ENCODE measurements around the gene CACNG5. TPM values are rescaled to one million over a fixed set of nuclear protein-coding genes. Genes with fewer than 3 reads are reported as not detected.

The CACNG5 gene
- total RNA-seq, 3 donors from 2014 or later (not counting 1 experiment from before 2014, with no cell fraction given), result not detected

DNA sequence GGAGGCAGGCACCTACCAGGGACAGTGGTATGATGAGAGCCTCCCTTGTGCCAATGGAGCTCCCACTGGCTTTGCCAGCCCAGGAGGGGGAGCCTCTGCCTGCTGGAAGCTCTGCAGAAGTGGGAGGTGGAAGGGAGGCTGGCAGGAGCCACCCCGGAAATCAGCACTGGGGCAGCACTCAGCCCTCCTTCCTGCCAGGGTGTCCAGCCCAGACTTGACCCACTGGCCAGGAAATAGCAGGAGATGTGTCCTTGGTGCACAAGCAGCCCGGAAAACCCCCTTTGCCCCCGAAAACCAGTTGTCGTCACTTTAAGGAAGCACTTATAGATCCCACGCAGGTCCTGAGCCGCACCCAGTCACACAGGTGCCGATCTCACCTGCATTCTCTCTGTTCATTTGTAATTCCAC lies 80.3 kb downstream of the CACNG5 start:
- Mint-ChIP-seq H3K4me3 (no peak overlapping the region), H3K27ac (no peak overlapping the region), H3K9me3 (no peaks in the 10 kb centered on the region), H3K4me1 (no peaks in the 10 kb centered on the region), H3K27me3 (ENCODE audit: low read depth in 2 of 2) (peaks cover 20 to 27% of the 10 kb centered on the region in 2 donors), H3K36me3 (no peaks in the 10 kb centered on the region)
- Histone ChIP-seq H3K4me3 (ENCODE audit: low read length) (no peak overlapping the region), H3K9me3 (ENCODE audit: control insufficient read depth, insufficient read depth, low read length) (no peaks in the 10 kb centered on the region), H3K4me1 (ENCODE audit: control insufficient read depth, insufficient read depth, low read length) (no peaks in the 10 kb centered on the region), H3K36me3 (ENCODE audit: control insufficient read depth, insufficient read depth, low read length) (no peaks in the 10 kb centered on the region), H3K27ac (ENCODE audit: low read length) (no peak overlapping the region), H3K27me3 (ENCODE audit: control insufficient read depth, insufficient read depth, low read length) (no peaks in the 10 kb centered on the region)
- no peak for ATAC-seq
- WGBS (ENCODE audit: insufficient coverage), result 80% methylated on average over 7 of the region's 7 CpGs
- DNase-seq, result no peak
- TF ChIP-seq, protein P1, sequence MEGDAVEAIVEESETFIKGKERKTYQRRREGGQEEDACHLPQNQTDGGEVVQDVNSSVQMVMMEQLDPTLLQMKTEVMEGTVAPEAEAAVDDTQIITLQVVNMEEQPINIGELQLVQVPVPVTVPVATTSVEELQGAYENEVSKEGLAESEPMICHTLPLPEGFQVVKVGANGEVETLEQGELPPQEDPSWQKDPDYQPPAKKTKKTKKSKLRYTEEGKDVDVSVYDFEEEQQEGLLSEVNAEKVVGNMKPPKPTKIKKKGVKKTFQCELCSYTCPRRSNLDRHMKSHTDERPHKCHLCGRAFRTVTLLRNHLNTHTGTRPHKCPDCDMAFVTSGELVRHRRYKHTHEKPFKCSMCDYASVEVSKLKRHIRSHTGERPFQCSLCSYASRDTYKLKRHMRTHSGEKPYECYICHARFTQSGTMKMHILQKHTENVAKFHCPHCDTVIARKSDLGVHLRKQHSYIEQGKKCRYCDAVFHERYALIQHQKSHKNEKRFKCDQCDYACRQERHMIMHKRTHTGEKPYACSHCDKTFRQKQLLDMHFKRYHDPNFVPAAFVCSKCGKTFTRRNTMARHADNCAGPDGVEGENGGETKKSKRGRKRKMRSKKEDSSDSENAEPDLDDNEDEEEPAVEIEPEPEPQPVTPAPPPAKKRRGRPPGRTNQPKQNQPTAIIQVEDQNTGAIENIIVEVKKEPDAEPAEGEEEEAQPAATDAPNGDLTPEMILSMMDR (IDR thresholded peaks at IDR 0.05), result no peak
- intact Hi-C loops (cut with micrococcal nuclease), result no loop called here

DNA sequence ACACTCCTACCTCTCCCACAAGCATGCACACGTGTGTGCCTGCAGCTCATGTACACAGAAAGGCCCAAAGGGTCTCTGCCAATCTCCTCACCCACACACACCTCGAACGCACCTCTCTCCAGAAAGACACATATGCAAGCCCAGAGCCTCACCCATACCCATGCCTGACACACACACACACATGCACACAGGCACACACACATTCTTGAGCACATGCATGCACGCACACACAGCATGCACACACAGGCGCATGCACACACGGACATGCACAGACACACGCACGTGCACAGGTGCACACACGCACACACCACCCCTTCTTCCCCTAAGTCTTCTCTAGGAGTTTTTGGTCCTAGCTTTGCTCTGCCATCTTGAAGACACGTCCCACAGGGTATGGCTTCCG lies 80.9 kb downstream of the CACNG5 start:
- DNase-seq (no peak), ATAC-seq (no peak)
- Mint-ChIP-seq H3K9me3 (no peaks in the 10 kb centered on the region), H3K4me3 (no peak overlapping the region), H3K36me3 (no peaks in the 10 kb centered on the region), H3K27me3 (ENCODE audit: low read depth in 2 of 2) (peaks cover 25 to 32% of the 10 kb centered on the region in 2 donors), H3K27ac (no peak overlapping the region), H3K4me1 (no peaks in the 10 kb centered on the region)
- Histone ChIP-seq H3K36me3 (ENCODE audit: control insufficient read depth, insufficient read depth, low read length) (no peaks in the 10 kb centered on the region), H3K4me3 (ENCODE audit: low read length) (no peak overlapping the region), H3K27ac (ENCODE audit: low read length) (no peak overlapping the region), H3K27me3 (ENCODE audit: control insufficient read depth, insufficient read depth, low read length) (no peaks in the 10 kb centered on the region), H3K4me1 (ENCODE audit: control insufficient read depth, insufficient read depth, low read length) (no peaks in the 10 kb centered on the region), H3K9me3 (ENCODE audit: control insufficient read depth, insufficient read depth, low read length) (no peaks in the 10 kb centered on the region)
- 91% methylated on average over 11 of the region's 11 CpGs for WGBS (ENCODE audit: insufficient coverage)
- intact Hi-C loops (cut with micrococcal nuclease), result no loop called here
- TF ChIP-seq, protein P1 (IDR thresholded peaks at IDR 0.05), result no peak

DNA sequence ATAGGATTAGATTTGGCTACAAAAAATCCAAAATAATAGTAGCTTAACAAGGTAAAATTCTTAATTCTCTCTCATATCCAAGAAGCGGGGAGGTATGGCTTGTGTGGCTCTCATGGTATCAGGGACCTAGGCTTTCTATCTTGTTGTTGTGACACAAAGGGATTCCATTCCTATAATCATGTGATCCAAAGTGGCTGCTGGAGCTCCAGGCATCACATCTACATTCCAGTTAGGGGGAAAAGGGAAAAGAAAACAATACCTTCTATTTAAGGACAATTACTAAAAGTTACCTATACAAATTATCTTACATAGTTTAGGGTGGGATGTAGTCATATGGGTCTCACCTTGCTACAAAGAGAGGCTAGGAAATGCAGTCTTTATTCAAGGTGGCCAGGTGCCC lies 82.0 kb downstream of the CACNG5 start:
- TF ChIP-seq, protein P1 (IDR thresholded peaks at IDR 0.05), result no peak
- Mint-ChIP-seq H3K9me3 (no peaks in the 10 kb centered on the region), H3K36me3 (no peaks in the 10 kb centered on the region), H3K4me1 (no peaks in the 10 kb centered on the region), H3K27ac (no peak overlapping the region), H3K4me3 (no peak overlapping the region), H3K27me3 (ENCODE audit: low read depth in 2 of 2) (peaks cover 26 to 29% of the 10 kb centered on the region in 2 donors)
- no peak for ATAC-seq
- no CpG with 5 or more reads among the region's 1 CpG for WGBS (ENCODE audit: insufficient coverage)
- no peak for DNase-seq
- Histone ChIP-seq H3K27ac (ENCODE audit: low read length) (no peak overlapping the region), H3K4me1 (ENCODE audit: control insufficient read depth, insufficient read depth, low read length) (no peaks in the 10 kb centered on the region), H3K27me3 (ENCODE audit: control insufficient read depth, insufficient read depth, low read length) (no peaks in the 10 kb centered on the region), H3K9me3 (ENCODE audit: control insufficient read depth, insufficient read depth, low read length) (no peaks in the 10 kb centered on the region), H3K4me3 (ENCODE audit: low read length) (no peak overlapping the region), H3K36me3 (ENCODE audit: control insufficient read depth, insufficient read depth, low read length) (no peaks in the 10 kb centered on the region)
- intact Hi-C loops (cut with micrococcal nuclease), result no loop called here

DNA sequence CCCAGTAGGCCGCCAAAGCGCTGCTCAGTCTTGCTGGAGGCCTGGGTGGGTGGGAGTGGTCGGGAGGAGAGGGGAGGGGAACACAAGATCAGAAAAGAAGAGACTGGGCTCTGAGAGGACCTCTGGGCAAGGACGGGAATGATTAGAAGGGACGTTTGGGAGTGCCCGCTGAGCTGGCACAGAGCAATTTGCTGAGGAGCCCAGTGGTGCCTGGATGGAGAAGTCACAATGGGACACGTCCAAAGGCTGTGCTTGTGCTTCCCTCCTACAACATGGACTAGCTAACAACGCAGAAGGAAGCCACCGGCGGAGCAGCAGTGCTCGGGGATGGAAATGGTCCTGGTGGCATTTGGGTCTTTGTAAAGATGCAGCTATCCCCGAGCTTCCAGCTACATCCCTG lies 84.0 kb downstream of the CACNG5 start:
- Histone ChIP-seq H3K27me3 (ENCODE audit: control insufficient read depth, insufficient read depth, low read length) (no peaks in the 10 kb centered on the region), H3K36me3 (ENCODE audit: control insufficient read depth, insufficient read depth, low read length) (no peaks in the 10 kb centered on the region), H3K4me1 (ENCODE audit: control insufficient read depth, insufficient read depth, low read length) (no peaks in the 10 kb centered on the region), H3K27ac (ENCODE audit: low read length) (no peak overlapping the region), H3K9me3 (ENCODE audit: control insufficient read depth, insufficient read depth, low read length) (no peaks in the 10 kb centered on the region), H3K4me3 (ENCODE audit: low read length) (no peak overlapping the region)
- no peaks in the 10 kb centered on the region for H3K36me3 Mint-ChIP-seq
- DNase-seq, result no peak
- intact Hi-C loops (cut with micrococcal nuclease), result no loop called here
- H3K4me3 Mint-ChIP-seq, result no peak overlapping the region
- WGBS (ENCODE audit: insufficient coverage), result 82% methylated on average over 10 of the region's 12 CpGs
- TF ChIP-seq, protein P1 (IDR thresholded peaks at IDR 0.05), result no peak
- no peak for ATAC-seq
- H3K27me3 Mint-ChIP-seq (ENCODE audit: low read depth in 2 of 2), result peaks cover 23 to 24% of the 10 kb centered on the region in 2 donors
- no peak overlapping the region for H3K27ac Mint-ChIP-seq
- H3K9me3 Mint-ChIP-seq, result no peaks in the 10 kb centered on the region
- no peaks in the 10 kb centered on the region for H3K4me1 Mint-ChIP-seq

Data from natural killer cell (primary cell).